Measurements from ENCODE around the gene TRAP1. TPM values are rescaled to one million over a fixed set of nuclear protein-coding genes. Genes with fewer than 3 reads are reported as not detected.

Gene TRAP1
- polyA plus RNA-seq, 1 of the 3 experiments (the other 2 are of a cell fraction) = 129 TPM

GRCh38 chr16:3655030-3655395, 62.3 kb downstream of the TRAP1 start:
- CTCF ChIA-PET = interaction anchor here (1.3 to 2.5 kb wide), 3 partner anchors 9 to 18 kb away, joined by 3 to 18 read pairs (median 15); no protein-coding TSS in a partner anchor
- H3K79me2 ChIP-seq (ENCODE audit: insufficient read depth) = no peaks in the 10 kb centered on the region

More at GRCh38 chr16:3655030-3655395, 62.3 kb downstream of the TRAP1 start:
- TF ChIP-seq POLR2AphosphoS5 (IDR thresholded peaks at IDR 0.05; ENCODE audit: low read depth, low read length) (no peak), ELF1 (IDR thresholded peaks at IDR 0.05) (no peak), GATA2 (CRISPR knock-in tag; IDR thresholded peaks at IDR 0.05) (no peak), JUND (IDR thresholded peaks at IDR 0.05) (no peak), MXI1 (IDR thresholded peaks at IDR 0.05; ENCODE audit: low read depth, low read length) (no peak), NFIC (IDR thresholded peaks at IDR 0.05; ENCODE audit: borderline replicate concordance) (no peak), CHD2 (IDR thresholded peaks at IDR 0.05; ENCODE audit: low read length, partially characterized antibody) (no peak), EZH2phosphoT487 (IDR thresholded peaks at IDR 0.05; ENCODE audit: borderline replicate concordance, low read depth) (no peak), CTCF (IDR thresholded peaks at IDR 0.05) (no peak), FOSL2 (IDR thresholded peaks at IDR 0.05; ENCODE audit: borderline replicate concordance, low read depth) (no peak), TCF12 (IDR thresholded peaks at IDR 0.05) (no peak), TEAD4 (IDR thresholded peaks at IDR 0.05; ENCODE audit: borderline replicate concordance, insufficient read depth) (no peak), FOXM1 (IDR thresholded peaks at IDR 0.05; ENCODE audit: low read depth) (no peak), ZBTB33 (IDR thresholded peaks at IDR 0.05; ENCODE audit: borderline replicate concordance, low read depth) (no peak), SMC3 (IDR thresholded peaks at IDR 0.05; ENCODE audit: low read depth, low read length) (no peak), FOXJ3 (CRISPR knock-in tag; IDR thresholded peaks at IDR 0.05) (no peak), YY1 (IDR thresholded peaks at IDR 0.05; ENCODE audit: low read depth) (no peak), MEF2A (IDR thresholded peaks at IDR 0.05; ENCODE audit: borderline replicate concordance, low read depth) (no peak), EP300 (IDR thresholded peaks at IDR 0.05; ENCODE audit: borderline replicate concordance in 1 of 2, low read depth in 1 of 2, low read length in 1 of 2) (no peak), RAD21 (IDR thresholded peaks at IDR 0.05; ENCODE audit: low read length) (no peak)
- no peak overlapping the region for H2AFZ ChIP-seq (ENCODE audit: low read depth)
- H3K9me3 ChIP-seq = no peaks in the 10 kb centered on the region
- DNase-seq = peak; percentile 22
- no peaks in the 10 kb centered on the region for H3K9me2 ChIP-seq
- H3K27ac ChIP-seq (ENCODE audit: low read depth in 2 of 2, low read length in 1 of 2) = no peak overlapping the region; a peak in 1 of 4 replicates
- no peak overlapping the region for H3K4me2 ChIP-seq
- peaks cover 11 to 61% of the 10 kb centered on the region in 2 experiments for H3K36me3 ChIP-seq (replicated peaks in 1 of 2; ENCODE audit: control insufficient read depth in 1 of 2, insufficient read depth in 2 of 2, low read length in 1 of 2)
- 99% methylated on average over 9 of the region's 12 CpGs for WGBS (ENCODE audit: low lambda C conversion rate)
- peaks cover 0 to 4% of the 10 kb centered on the region in 2 experiments; a peak in 1 of 4 replicates for H3K4me1 ChIP-seq (ENCODE audit: control insufficient read depth in 1 of 2, insufficient read depth in 2 of 2, low read depth in 1 of 2, low read length in 1 of 2)
- no peaks in the 10 kb centered on the region for H3K27me3 ChIP-seq (ENCODE audit: insufficient read depth)
- no peak overlapping the region for H3K9ac ChIP-seq
- H3F3A ChIP-seq (replicated peaks; ENCODE audit: insufficient read depth) = peaks cover 7% of the 10 kb centered on the region
- H4K20me1 ChIP-seq (ENCODE audit: insufficient read depth) = no peaks in the 10 kb centered on the region
- H3K4me3 ChIP-seq (ENCODE audit: low read depth in 2 of 2, low read length in 1 of 2) = no peak overlapping the region
- POLR2A ChIA-PET = interaction anchor here (0.5 kb wide), 1 partner anchor 216 kb away, joined by 3 read pairs; no protein-coding TSS in a partner anchor
